PC-3 (cell line): Measurements from ENCODE around the gene EMCN.

ENCODE experiments used
- CTCF ChIP-seq: fragments of 300-600 bp; sonication (generic); conservative IDR thresholded peaks from 2 replicates; pipeline ENCODE4 v1.5.1; 2017; ENCODE audit warnings: antibody characterized with exemption, low read depth, mild to moderate bottlenecking, low read length
- EZH2 ChIP-seq: fragments of 300-600 bp; sonication (generic); IDR thresholded peaks from one replicate; pipeline ENCODE4 v1.6.1; 2017; ENCODE audit warnings: antibody characterized with exemption, mild to moderate bottlenecking, low read length; ENCODE audit not compliant: unreplicated experiment
- EZH2phosphoT487 ChIP-seq: fragments of 300-600 bp; sonication (generic); IDR thresholded peaks from 2 replicates; pipeline ENCODE4 v1.6.1; 2018; ENCODE audit warnings: mild to moderate bottlenecking, antibody characterized with exemption, low read length, borderline replicate concordance

GRCh38 chr4:100547541-100548199 is 29.8 kb upstream of the EMCN start:
- TF ChIP-seq CTCF (no peak), EZH2 (no peak), EZH2phosphoT487 (no peak)
